Measurements from ENCODE around the gene CCT7.

The CCT7 gene

GRCh38 chr2:73227086-73227485, 7.0 kb upstream of the CCT7 start:
- DNase-seq, result no peak

DNA sequence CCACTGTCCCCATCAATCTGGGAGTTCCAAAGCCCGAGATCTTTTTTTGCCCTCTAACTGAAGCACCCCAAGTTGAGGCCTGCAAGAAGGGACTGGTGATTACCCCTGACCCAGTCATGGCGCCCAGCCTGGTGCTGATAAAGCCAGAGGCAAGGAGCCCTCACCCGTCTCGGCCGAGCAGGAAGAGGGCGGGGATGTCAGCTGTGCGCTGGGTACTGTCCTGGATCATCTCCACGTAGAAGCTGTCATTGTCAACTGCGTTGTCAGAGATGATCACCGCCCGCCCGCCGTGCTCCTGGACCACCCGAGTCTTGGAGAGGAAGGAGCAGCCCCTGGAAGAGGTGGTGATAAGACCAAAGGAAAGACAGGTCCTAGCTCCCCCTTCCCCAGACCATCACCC, 5.5 kb upstream of the CCT7 start:
- no peak for DNase-seq

GRCh38 chr2:73232403-73233153, 1.5 kb upstream of the CCT7 start:
- DNase-seq, result no peak

DNA sequence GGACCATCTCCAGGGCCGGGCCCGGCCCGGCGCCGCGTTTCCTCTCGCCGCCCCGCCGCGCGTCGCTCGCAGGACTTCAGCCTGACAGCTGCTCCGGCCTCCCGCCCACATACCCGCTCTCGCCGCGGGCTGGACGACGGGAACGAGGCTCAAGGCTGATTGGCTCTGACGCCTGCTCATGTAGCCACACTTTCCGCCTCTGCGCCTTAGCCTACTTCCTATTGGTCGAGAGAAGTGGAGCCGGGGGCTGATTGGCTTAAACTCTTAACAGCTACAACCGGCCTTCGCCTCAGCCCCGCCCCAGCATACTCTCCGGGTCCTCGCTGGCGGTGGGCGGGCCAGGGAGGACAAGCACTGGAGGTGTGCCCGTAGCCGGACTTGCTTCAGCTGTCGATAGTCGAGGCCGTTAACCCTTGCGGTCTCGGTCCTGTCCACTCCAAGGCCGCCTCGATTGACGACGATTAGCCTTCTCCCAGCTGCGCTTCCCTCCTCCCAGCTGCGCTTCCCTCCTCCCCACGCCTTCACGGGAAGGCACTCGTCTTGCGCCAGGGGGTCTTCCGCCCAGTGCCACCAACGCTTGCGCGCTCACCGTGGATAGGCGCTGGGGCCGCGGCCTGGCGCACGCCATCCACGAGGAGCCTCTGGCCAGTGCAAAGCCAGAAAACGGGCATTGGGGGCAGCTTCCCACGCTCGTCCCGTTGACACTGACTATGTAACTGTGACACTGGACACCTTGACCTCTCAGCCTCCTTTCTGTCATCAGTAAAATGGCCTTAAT, 765 bp upstream of the CCT7 start, which contains the start of gene PRADC1:
Gene PRADC1 (minus strand): TSS at position 86 of the 778 bp plus-strand sequence. CDS start 79 bp downstream, at position 7.
- DNase-seq, result peak; percentile 99

DNA sequence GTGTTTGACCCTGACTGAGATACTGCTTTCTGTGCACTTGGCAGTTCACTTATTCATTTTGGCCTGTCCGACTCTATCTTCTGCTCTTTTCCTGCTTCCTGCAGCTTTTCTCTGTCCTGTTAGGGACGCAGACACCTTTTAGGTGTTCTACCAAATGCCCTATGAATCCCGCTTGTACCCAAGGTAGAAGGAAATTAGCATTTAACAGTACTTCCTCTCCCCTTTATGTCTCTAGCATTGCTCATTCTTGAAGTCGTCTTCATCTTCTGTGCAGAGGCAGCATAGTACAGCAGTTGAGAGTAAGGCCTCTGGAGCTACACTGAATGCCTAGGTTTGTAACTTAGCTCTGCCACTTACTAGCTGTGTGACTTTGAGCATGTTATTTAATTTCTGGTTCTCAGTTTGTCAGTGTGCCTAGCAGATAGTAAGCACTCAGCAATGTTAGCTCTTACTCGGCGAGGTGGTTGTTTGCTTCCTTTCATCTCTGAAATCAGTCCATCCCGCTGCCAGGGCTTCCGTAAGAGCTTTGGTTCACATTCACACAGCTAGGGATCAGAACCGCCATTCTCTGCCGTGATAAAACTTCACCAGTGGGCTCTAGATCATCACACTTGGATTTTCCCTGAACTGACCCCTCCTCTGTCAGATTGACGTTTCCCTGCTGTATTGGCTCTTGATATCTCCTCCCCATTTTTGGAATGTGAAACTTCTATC, 1.4 kb downstream of the CCT7 start:
- no peak for DNase-seq

DNA sequence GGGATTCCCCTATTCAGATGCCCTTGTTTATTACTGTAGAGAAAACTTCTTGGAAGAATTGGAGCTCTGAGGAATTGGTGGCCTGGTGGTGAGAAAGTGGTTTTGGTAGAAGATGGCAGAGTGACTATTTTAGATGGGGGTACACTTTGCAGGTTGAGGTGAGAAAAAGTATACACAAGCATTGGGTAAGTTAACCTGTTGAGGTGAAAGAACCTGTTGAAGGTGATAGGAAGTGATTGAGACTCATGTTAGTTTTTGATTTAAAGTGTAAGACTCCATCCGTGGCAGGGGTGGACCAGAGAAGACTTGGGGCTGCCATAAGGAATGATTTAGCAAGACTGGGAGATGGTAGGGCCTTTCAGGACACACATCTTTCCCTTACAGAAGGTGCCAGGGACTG, 3.1 kb downstream of the CCT7 start:
- DNase-seq, result no peak

- DNase-seq, result no peak
Measured at GRCh38 chr2:73238149-73238548, 4.0 kb downstream of the CCT7 start.

GRCh38 chr2:73238976-73239375, 4.9 kb downstream of the CCT7 start:
- DNase-seq, result no peak

- DNase-seq, result no peak
Measured at GRCh38 chr2:73239776-73240175, 5.7 kb downstream of the CCT7 start.

- no peak for DNase-seq
Measured at GRCh38 chr2:73243884-73244570, 9.9 kb downstream of the CCT7 start.

DNA sequence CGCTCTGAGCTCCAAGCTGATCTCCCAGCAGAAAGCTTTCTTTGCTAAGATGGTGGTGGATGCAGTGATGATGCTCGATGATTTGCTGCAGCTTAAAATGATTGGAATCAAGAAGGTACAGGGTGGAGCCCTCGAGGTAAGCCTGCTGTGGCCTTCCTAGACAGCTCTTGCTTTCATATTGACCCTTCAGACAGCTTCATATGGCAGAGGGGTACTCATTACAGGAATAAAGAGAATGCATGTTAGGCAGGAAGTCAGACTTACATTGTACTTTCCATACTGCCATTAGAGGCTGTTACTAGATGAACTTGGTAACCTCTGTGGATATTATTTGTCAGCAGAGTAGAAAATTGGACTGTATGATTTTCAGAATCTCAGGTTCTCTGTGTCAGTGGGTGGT, 10.5 kb downstream of the CCT7 start:
- DNase-seq, result no peak

GRCh38 chr2:73246850-73247249, 12.7 kb downstream of the CCT7 start:
- no peak for DNase-seq

DNA sequence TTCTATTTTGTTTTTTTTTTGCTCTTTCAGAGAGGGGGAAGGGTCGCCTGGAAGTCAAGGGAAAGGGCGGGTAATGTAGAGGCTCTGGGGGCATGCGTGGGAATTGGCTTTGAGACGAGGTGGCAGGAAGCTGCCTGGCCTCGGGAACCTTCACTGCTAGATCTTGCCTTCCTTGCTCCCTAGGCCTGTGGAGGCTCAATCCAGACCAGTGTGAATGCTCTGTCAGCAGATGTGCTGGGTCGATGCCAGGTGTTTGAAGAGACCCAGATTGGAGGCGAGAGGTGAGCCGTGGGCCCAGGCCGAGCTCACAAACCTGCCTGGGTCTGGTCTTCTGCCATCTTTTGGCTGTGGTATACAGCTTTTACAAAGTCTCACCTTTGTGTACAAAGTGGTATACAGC, 15.5 kb downstream of the CCT7 start:
- DNase-seq, result no peak

- no peak for DNase-seq
Measured at GRCh38 chr2:73250872-73251846, 17.1 kb downstream of the CCT7 start.

DNA sequence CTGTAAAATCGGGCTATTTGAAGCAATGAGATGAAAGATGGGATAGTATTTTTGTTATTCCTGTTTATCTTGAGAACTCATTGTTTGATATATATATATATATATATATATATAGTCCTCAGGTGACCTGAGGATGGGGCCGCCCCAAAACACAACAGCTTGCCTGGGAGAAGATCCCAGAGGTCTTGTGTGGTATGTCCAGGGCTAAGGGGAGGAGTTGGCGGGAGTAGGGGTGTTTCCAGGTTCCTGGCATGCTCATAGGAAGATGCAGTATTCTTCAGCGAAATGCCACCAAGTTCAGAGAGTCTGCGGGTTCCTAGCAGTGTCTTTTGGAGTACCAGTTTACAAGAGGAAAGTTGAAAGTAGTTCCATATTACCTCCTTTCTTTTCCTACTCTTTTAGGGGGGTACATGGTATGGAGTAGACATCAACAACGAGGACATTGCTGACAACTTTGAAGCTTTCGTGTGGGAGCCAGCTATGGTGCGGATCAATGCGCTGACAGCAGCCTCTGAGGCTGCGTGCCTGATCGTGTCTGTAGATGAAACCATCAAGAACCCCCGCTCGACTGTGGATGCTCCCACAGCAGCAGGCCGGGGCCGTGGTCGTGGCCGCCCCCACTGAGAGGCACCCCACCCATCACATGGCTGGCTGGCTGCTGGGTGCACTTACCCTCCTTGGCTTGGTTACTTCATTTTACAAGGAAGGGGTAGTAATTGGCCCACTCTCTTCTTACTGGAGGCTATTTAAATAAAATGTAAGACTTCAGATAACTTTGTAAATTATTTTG, 18.3 kb downstream of the CCT7 start:
- no peak for DNase-seq

GRCh38 chr2:73253400-73253799, 19.3 kb downstream of the CCT7 start:
- DNase-seq, result no peak

GRCh38 chr2:73253901-73254300, 19.8 kb downstream of the CCT7 start:
- DNase-seq, result no peak

- DNase-seq, result no peak
Measured at GRCh38 chr2:73254343-73255006, 20.4 kb downstream of the CCT7 start.

DNA sequence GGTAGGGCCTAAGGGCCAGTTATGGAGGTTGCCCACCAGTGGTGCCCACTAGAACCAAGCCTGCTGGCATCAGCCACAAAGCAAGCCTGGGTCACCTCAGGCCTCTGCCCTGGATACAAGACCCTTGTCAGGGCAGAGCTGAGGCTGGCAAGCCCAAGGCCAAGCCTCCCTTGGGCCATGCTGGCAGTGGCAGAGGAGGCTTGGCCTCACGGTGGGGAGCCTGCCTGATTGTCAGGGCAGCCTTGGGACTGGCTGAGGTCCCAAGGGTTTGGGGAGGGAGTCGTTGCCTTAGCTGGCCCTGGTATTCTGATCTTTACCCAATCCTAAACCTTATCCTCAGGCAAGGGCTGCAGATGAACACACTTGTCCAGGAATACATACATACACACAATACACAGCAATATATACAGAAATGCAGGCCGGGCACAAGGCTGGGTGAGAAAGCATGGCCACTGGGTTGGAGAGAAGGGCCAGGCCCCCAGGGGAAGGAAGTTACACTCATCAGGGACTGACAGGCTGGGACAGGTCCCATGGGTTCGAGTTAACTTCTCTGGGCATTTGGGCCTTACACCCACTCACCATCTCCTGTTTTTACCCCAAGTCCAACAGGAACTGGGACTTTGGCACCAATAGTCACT, 21.0 kb downstream of the CCT7 start:
- DNase-seq, result no peak

Data from COR-L47 (cell line).